ENCODE data around the gene PIH1D1. TPM values are rescaled to one million over a fixed set of nuclear protein-coding genes. Genes with fewer than 3 reads are reported as not detected.

PIH1D1 gene
- 60.2 TPM for total RNA-seq

DNA sequence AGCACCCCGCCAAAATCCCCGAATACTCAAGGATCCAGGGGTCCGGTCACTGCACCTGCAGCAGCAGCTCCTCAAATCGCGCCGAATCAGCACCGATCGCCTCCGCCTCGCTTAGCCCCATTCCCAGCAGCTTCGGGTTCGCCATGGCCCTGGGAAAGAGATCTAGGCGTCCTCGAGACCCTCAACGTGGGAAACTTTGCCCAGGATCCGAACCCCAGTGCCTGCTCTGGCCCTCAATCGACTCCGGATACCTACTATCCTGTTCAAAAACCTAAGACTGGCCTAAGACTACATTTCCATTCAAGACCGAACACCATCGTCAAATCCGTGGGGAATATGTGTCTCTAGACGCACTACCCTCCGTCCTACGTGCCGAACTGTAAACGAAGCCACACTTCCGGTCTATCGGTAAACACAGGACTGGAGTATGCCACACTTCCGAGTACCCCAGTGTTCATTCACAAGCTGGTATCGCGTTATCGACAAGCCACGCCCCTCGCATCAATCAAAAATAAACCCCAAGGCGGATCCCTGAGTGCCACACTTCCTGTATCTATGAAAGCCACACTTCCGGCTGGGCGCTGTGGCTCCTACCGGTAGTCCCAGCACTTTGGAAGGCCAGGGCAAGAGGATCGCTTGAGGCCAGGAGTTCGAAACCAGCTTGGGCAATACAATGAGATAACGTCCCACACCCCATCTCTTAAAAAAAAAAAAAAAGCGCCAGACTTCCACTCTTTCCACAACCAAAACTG is at the start of gene PIH1D1:
TSS of gene PIH1D1 (minus strand) at position 385 of the 752 bp plus-strand sequence. CDS start at position 145, 240 bp downstream.

GRCh38 chr19:49487277-49488045 is 35.8 kb upstream of the PIH1D1 start, which contains the start of gene RPL13A:
Gene RPL13A (plus strand): TSS chr19:49487608. CDS start chr19:49487630, 22 bp downstream.

GRCh38 chr19:49473868-49474541 is 22.4 kb upstream of the PIH1D1 start, which contains the start of gene FLT3LG:
Gene FLT3LG (plus strand): TSS chr19:49474215. CDS start chr19:49474640, 425 bp downstream.

GRCh38 chr19:49453013-49453756 is 1.6 kb upstream of the PIH1D1 start, which contains the start of gene ALDH16A1:
Gene ALDH16A1 (plus strand): TSS chr19:49453225. CDS start chr19:49453332, 107 bp downstream.

GRCh38 chr19:49441210-49441959 is 10.2 kb downstream of the PIH1D1 start, which contains the start of gene SLC17A7:
Gene SLC17A7 (minus strand): TSS chr19:49441527. CDS start chr19:49441379, 148 bp downstream.

DNA sequence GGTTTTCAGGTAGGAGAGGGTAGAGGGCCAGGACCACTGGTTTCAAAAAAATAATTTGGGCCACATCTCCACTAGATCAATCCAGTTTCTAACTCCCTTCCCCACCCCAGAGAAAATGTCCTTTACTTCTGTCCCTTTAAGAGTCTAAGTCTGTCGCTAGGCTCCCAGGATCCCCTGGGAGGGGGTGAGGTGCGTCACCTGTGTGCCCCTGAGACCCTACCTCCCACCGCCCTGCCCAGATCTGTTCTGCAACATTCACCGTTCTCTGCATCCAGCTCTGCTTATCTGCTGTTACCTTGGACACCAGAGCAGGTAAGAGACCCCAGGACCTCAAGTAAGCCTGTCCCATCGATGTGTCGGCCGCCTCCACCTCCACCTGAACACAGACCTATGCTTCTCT is 26.4 kb downstream of the PIH1D1 start, which contains the start of gene GFY:
TSS of gene GFY (plus strand) at position 211 of the 400 bp plus-strand sequence. CDS start 1,043 bp downstream, outside the sequence.

DNA sequence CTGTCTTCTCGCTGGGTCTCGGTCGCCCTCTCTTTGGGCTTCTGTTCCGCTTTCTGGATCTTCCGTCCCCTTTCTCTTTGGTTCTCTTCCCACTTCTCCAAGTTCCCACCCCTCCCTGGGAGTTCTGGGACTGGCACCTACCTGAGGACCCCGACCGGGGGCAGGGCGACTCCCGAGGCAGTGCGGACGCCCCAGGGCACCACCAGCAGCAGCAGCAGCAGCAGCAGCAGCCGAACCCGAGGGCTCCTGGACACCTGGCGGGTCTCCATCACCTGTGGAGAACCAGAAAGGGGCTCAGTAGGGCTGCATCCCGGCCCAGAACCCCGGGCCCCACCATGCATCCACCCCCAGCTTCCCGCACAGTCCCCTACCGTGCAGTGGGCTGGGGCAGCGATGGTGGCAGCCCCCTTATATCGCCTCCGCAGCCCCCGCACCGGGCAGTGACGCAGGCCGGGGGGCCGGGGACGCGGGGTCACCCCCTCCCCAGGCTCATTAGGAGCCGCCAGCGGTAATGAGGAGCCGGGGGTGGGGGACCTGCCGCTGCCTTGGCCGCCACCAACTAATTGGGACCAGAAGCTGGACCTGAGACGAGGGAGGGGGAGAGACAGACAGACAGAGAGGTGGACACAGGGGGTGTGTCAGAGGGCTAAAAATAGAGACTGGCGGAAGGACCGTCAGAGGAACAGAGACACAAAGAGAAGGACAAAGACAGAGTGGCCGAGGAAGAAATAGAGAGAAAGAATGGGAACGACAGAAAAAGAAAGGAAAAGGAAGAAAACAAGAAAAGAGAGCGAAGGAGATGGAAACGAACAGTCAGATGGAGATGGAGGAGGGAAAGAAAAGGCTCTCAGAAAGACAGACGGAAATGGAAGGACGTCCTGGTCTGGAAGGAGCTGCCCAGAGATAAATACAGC is 28.3 kb downstream of the PIH1D1 start, which contains the start of gene PTH2:
TSS of gene PTH2 (minus strand) at position 371 of the 914 bp plus-strand sequence. CDS start at position 269, 102 bp downstream.

Small RNAs within 50 kb of the gene (small RNA-seq; reads per million reads assigned to genes)
- gene MIR150 (25.1 reads per million, percentile 95 among the genes with 10 or more reads in this experiment), gene SNORD32A (not detected), gene SNORD33 (not detected), gene SNORD34 (not detected), gene SNORD35A (not detected), gene SNORD35B (not detected)

Other genes with a start within 250 kb of the PIH1D1 start
- gene SLC6A16, start 126.6 kb downstream of the PIH1D1 start, total RNA-seq, result 1.2 TPM
- gene CD37, start 116.4 kb downstream of the PIH1D1 start, total RNA-seq, result 2.1 TPM
- gene TEAD2, start 89.4 kb downstream of the PIH1D1 start, total RNA-seq, result 10.8 TPM
- 1.6 TPM for gene DKKL1, start 87.9 kb downstream of the PIH1D1 start, total RNA-seq
- not detected for gene KASH5, start 63.6 kb downstream of the PIH1D1 start, total RNA-seq
- gene PTH2, start 28.4 kb downstream of the PIH1D1 start, total RNA-seq, result not detected
- not detected for gene GFY, start 26.4 kb downstream of the PIH1D1 start, total RNA-seq
- 1.2 TPM for gene SLC17A7, start 10.3 kb downstream of the PIH1D1 start, total RNA-seq
- gene ALDH16A1, start 1.4 kb upstream of the PIH1D1 start, total RNA-seq, result 11.3 TPM
- gene FLT3LG, start 22.4 kb upstream of the PIH1D1 start, total RNA-seq, result 0.69 TPM
- 2,032 TPM for gene RPL13A, start 35.8 kb upstream of the PIH1D1 start, total RNA-seq
- 2,275 TPM for gene RPS11, start 44.6 kb upstream of the PIH1D1 start, total RNA-seq
- gene FCGRT, start 60.8 kb upstream of the PIH1D1 start, total RNA-seq, result 19.1 TPM
- 3.9 TPM for gene RCN3, start 76.2 kb upstream of the PIH1D1 start, total RNA-seq
- gene NOSIP, start 128.7 kb upstream of the PIH1D1 start, total RNA-seq, result 34.4 TPM
- 1.2 TPM for gene PRRG2, start 129.5 kb upstream of the PIH1D1 start, total RNA-seq
- gene PRR12, start 139.4 kb upstream of the PIH1D1 start, total RNA-seq, result 5.8 TPM
- gene RRAS, start 188.3 kb upstream of the PIH1D1 start, total RNA-seq, result 1.4 TPM
- gene SCAF1, start 190.4 kb upstream of the PIH1D1 start, total RNA-seq, result 14.1 TPM
- gene IRF3, start 214.0 kb upstream of the PIH1D1 start, total RNA-seq, result 19.1 TPM
- 0.69 TPM for gene BCL2L12, start 214.1 kb upstream of the PIH1D1 start, total RNA-seq
- 211 TPM for gene PRMT1, start 225.5 kb upstream of the PIH1D1 start, total RNA-seq
- 1.4 TPM for gene ADM5, start 237.8 kb upstream of the PIH1D1 start, total RNA-seq
- gene CPT1C, start 239.3 kb upstream of the PIH1D1 start, total RNA-seq, result 54.4 TPM

All from diencephalon (tissue), 1 donor.